Nephron progenitor cell (in vitro differentiated cells): ENCODE data around the gene C2CD3.
"Not testable (repeated sequence)": the region's sequence is repeated elsewhere in the genome, so short reads cannot be mapped to it uniquely, and the experiment has no call there.

Experiments used
- DNase-seq: peaks from one replicate; pipeline ENCODE4 v3.0.0; 2021
- H3K27ac Mint-ChIP-seq: 2 replicates; pipeline ENCODE4 v1.8.0; 2021; ENCODE audit warnings: mild to moderate bottlenecking, moderate library complexity, mixed read lengths
- H3K27me3 Mint-ChIP-seq: 2 replicates; pipeline ENCODE4 v1.8.0; 2021; ENCODE audit warnings: mild to moderate bottlenecking, low read depth, mixed read lengths; ENCODE audit not compliant: poor library complexity
- H3K36me3 Mint-ChIP-seq: 2 replicates; pipeline ENCODE4 v1.8.0; 2021; ENCODE audit warnings: low read depth, mixed read lengths
- H3K4me1 Mint-ChIP-seq: 2 replicates; pipeline ENCODE4 v1.8.0; 2021; ENCODE audit warnings: mixed read lengths
- H3K4me3 Mint-ChIP-seq: 2 replicates; pipeline ENCODE4 v1.8.0; 2021; ENCODE audit warnings: mild to moderate bottlenecking, moderate library complexity, mixed read lengths
- H3K9me3 Mint-ChIP-seq: 2 replicates; pipeline ENCODE4 v1.8.0; 2021; ENCODE audit warnings: mild to moderate bottlenecking, moderate library complexity, mixed read lengths
- CTCF ChIP-seq: fragments of 200-600 bp; sonication (generic); IDR thresholded peaks from 2 replicates; pipeline ENCODE4 v1.5.0; 2021; ENCODE audit warnings: antibody characterized with exemption

The C2CD3 gene

GRCh38 chr11:74072286-74072685, 98.5 kb downstream of the C2CD3 start:
- TF ChIP-seq CTCF: no peak
- Mint-ChIP-seq H3K4me1 (no peaks in the 10 kb centered on the region), H3K9me3 (no peaks in the 10 kb centered on the region), H3K36me3 (peaks cover 38% of the 10 kb centered on the region), H3K4me3 (no peak overlapping the region), H3K27me3 (no peaks in the 10 kb centered on the region), H3K27ac (no peak overlapping the region)
- DNase-seq: no peak

GRCh38 chr11:74070723-74071492, 99.9 kb downstream of the C2CD3 start:
- Mint-ChIP-seq H3K4me3 (no peak overlapping the region), H3K27me3 (no peaks in the 10 kb centered on the region), H3K36me3 (peaks cover 51% of the 10 kb centered on the region), H3K9me3 (no peaks in the 10 kb centered on the region), H3K4me1 (no peaks in the 10 kb centered on the region), H3K27ac (peak overlapping the region; percentile 55)
- DNase-seq: no peak
- no peak for TF ChIP-seq CTCF

DNA sequence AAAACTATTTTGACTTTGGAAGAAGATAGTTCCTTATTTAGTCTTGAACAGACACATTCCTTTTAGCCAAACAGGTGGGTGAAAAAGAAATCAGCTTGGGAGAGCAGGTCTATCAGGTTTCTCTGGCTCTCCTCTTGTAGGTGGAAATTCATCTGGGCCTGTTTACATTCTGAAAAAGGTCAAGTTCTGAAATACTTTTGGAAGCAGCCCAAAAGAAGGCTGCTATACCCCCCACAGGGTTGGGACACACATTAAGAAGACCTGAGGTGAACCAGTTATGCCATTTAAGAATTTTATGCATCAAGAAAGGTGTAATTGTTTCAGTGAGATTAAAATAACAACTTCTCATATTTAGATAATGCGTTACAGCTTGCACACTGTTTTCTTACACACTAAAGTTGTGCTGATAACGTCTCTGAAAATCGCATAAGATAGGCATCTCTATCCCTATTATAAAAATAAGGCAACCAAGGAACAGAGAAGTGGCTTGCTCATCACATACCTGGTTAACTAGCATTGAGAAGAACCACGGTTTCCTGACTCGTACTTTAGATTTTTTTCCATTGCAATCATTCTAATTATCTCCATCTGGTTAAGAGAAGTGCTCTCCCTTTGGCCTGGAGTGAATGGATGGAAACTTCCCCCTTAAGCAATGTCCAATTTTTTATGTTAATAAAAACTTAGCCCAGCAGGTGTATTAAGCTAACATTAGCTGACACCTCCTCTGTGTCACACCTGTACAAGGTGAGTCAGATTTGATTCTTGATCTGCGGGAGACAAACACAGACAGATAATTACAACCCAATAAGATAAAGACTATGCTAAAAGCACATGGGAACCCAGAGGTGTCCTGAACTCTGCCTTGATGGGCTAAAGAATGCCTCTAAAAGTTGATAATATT, 101.4 kb downstream of the C2CD3 start:
- no peak for DNase-seq
- Mint-ChIP-seq H3K27ac (no peak overlapping the region), H3K4me3 (no peak overlapping the region), H3K9me3 (peaks cover 9% of the 10 kb centered on the region), H3K36me3 (peaks cover 64% of the 10 kb centered on the region), H3K4me1 (no peaks in the 10 kb centered on the region), H3K27me3 (no peaks in the 10 kb centered on the region)
- no peak for TF ChIP-seq CTCF

GRCh38 chr11:74066663-74067062, 104.1 kb downstream of the C2CD3 start:
- peaks cover 13% of the 10 kb centered on the region for H3K9me3 Mint-ChIP-seq
- not testable (repeated sequence) for H3K27ac Mint-ChIP-seq, H3K4me3 Mint-ChIP-seq, H3K4me1 Mint-ChIP-seq, H3K27me3 Mint-ChIP-seq, DNase-seq
- H3K36me3 Mint-ChIP-seq: peaks cover 71% of the 10 kb centered on the region

DNA sequence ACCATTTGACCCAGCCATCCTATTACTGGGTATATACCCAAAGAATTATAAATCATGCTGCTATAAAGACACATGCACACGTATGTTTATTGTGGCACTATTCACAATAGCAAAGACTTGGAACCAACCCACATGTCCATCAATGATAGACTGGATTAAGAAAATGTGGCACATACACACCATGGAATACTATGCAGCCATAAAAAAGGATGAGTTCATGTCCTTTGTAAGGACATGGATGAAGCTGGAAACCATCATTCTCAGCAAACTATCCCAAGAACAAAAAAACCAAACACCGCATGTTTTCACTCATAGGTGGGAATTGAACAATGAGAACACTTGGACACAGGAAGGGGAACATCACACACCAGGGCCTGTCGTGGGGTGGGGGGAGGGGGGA, 105.3 kb downstream of the C2CD3 start:
- H3K27ac Mint-ChIP-seq, H3K4me1 Mint-ChIP-seq, H3K4me3 Mint-ChIP-seq, DNase-seq, H3K27me3 Mint-ChIP-seq: not testable (repeated sequence)
- peaks cover 23% of the 10 kb centered on the region for H3K9me3 Mint-ChIP-seq
- H3K36me3 Mint-ChIP-seq: peaks cover 77% of the 10 kb centered on the region

GRCh38 chr11:74063628-74064027, 107.2 kb downstream of the C2CD3 start:
- H3K4me1 Mint-ChIP-seq, H3K27me3 Mint-ChIP-seq: not testable (repeated sequence)
- H3K36me3 Mint-ChIP-seq: peaks cover 96% of the 10 kb centered on the region

GRCh38 chr11:74061599-74061998, 109.2 kb downstream of the C2CD3 start:
- not testable (repeated sequence) for H3K27ac Mint-ChIP-seq, H3K4me1 Mint-ChIP-seq, DNase-seq, H3K4me3 Mint-ChIP-seq, H3K27me3 Mint-ChIP-seq
- Mint-ChIP-seq H3K9me3 (peaks cover 31% of the 10 kb centered on the region), H3K36me3 (peaks cover 88% of the 10 kb centered on the region)

More at GRCh38 chr11:74063628-74064027, 107.2 kb downstream of the C2CD3 start:
- H3K9me3 Mint-ChIP-seq: peaks cover 31% of the 10 kb centered on the region
- H3K4me3 Mint-ChIP-seq, DNase-seq, H3K27ac Mint-ChIP-seq: not testable (repeated sequence)
